ENCODE results near the gene TESMIN. TPM values are rescaled to one million over a fixed set of nuclear protein-coding genes. Genes with fewer than 3 reads are reported as not detected.

The TESMIN gene
- total RNA-seq, 1 experiment from 2014 or later: 8.0 TPM

- H3K27ac ChIP-seq (ENCODE audit: low read depth, low read length, poor library complexity, severe bottlenecking): no peak overlapping the region
- ChIA-PET CTCF (no interaction called here), POLR2A (ENCODE audit: low non-redundant PET) (no interaction called here)
- H3K9me3 ChIP-seq (ENCODE audit: low read depth, low read length, poor library complexity, severe bottlenecking): no peaks in the 10 kb centered on the region
- no peak overlapping the region for H3K4me3 ChIP-seq (ENCODE audit: low read depth, low read length, poor library complexity, severe bottlenecking)
- TF ChIP-seq EZH2 (IDR thresholded peaks at IDR 0.05; ENCODE audit: borderline replicate concordance, low read depth, low read length, poor library complexity, severe bottlenecking) (no peak), CTCF (conservative IDR thresholded peaks at IDR 0.05; ENCODE audit: low read depth, low read length) (no peak)
- peaks cover 12% of the 10 kb centered on the region for H3K27me3 ChIP-seq (replicated peaks; ENCODE audit: insufficient read depth, low read depth, low read length, poor library complexity)
- no TSS peak for BruUV-seq (replicated peaks)
- intact Hi-C loops (cut with micrococcal nuclease; ENCODE audit: unreplicated experiment): no loop called here
- no peak for DNase-seq (ENCODE audit: low spot score)
- H3K4me1 ChIP-seq (ENCODE audit: insufficient read depth, low read length, poor library complexity, severe bottlenecking): no peaks in the 10 kb centered on the region
- H3K36me3 ChIP-seq (ENCODE audit: insufficient read depth, low read length, poor library complexity, severe bottlenecking): no peaks in the 10 kb centered on the region
Measured at GRCh38 chr11:68665436-68665835, 85.9 kb downstream of the TESMIN start.

- no peak overlapping the region for H3K27ac ChIP-seq (ENCODE audit: low read depth, low read length, poor library complexity, severe bottlenecking)
- peaks cover 12% of the 10 kb centered on the region for H3K27me3 ChIP-seq (replicated peaks; ENCODE audit: insufficient read depth, low read depth, low read length, poor library complexity)
- CTCF ChIA-PET: no interaction called here
- intact Hi-C loops (cut with micrococcal nuclease; ENCODE audit: unreplicated experiment): no loop called here
- TF ChIP-seq EZH2 (IDR thresholded peaks at IDR 0.05; ENCODE audit: borderline replicate concordance, low read depth, low read length, poor library complexity, severe bottlenecking): no peak
- TF ChIP-seq CTCF (conservative IDR thresholded peaks at IDR 0.05; ENCODE audit: low read depth, low read length): no peak
- no peak for DNase-seq (ENCODE audit: low spot score)
- no peaks in the 10 kb centered on the region for H3K36me3 ChIP-seq (ENCODE audit: insufficient read depth, low read length, poor library complexity, severe bottlenecking)
- no peak overlapping the region for H3K4me3 ChIP-seq (ENCODE audit: low read depth, low read length, poor library complexity, severe bottlenecking)
- POLR2A ChIA-PET (ENCODE audit: low non-redundant PET): no interaction called here
- peaks cover under 1% of the 10 kb centered on the region for H3K4me1 ChIP-seq (ENCODE audit: insufficient read depth, low read length, poor library complexity, severe bottlenecking)
- H3K9me3 ChIP-seq (ENCODE audit: low read depth, low read length, poor library complexity, severe bottlenecking): no peaks in the 10 kb centered on the region
- no TSS peak for BruUV-seq (replicated peaks)
Measured at GRCh38 chr11:68664906-68665305, 86.4 kb downstream of the TESMIN start.

DNA sequence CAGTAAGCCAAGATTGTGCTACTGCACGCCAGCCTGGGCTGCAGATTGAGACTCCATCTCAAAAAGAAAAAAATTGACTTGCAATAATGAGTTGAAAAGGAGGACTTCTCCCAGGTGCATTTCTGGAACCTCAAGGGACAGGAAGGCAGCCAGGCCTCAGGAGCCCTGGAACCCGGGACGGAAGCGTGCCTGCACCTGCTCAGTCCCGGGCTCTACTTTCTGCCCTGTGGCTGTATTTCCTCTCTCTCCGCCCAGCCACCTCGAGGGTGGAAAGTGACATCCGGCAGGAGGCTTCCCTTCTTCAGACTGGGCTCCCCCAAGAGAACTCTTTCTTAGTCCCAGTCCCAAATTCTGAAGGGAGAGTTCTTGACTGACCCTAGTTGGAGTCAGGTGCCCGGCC, 87.2 kb downstream of the TESMIN start:
- peaks cover 8% of the 10 kb centered on the region for H3K4me1 ChIP-seq (ENCODE audit: insufficient read depth, low read length, poor library complexity, severe bottlenecking)
- ChIA-PET CTCF (no interaction called here), POLR2A (ENCODE audit: low non-redundant PET) (no interaction called here)
- peaks cover 12% of the 10 kb centered on the region for H3K27me3 ChIP-seq (replicated peaks; ENCODE audit: insufficient read depth, low read depth, low read length, poor library complexity)
- no peaks in the 10 kb centered on the region for H3K9me3 ChIP-seq (ENCODE audit: low read depth, low read length, poor library complexity, severe bottlenecking)
- no peak for DNase-seq (ENCODE audit: low spot score)
- H3K27ac ChIP-seq (ENCODE audit: low read depth, low read length, poor library complexity, severe bottlenecking): no peak overlapping the region
- intact Hi-C loops (cut with micrococcal nuclease; ENCODE audit: unreplicated experiment): no loop called here
- no peaks in the 10 kb centered on the region for H3K36me3 ChIP-seq (ENCODE audit: insufficient read depth, low read length, poor library complexity, severe bottlenecking)
- BruUV-seq (replicated peaks): no TSS peak
- H3K4me3 ChIP-seq (ENCODE audit: low read depth, low read length, poor library complexity, severe bottlenecking): no peak overlapping the region
- no peak for TF ChIP-seq EZH2 (IDR thresholded peaks at IDR 0.05; ENCODE audit: borderline replicate concordance, low read depth, low read length, poor library complexity, severe bottlenecking)
- no peak for TF ChIP-seq CTCF (conservative IDR thresholded peaks at IDR 0.05; ENCODE audit: low read depth, low read length)
